OCI-LY1 (cell line): ENCODE results near the gene FAM107B.

Experiments used
- H2AFZ ChIP-seq: fragments of 200-600 bp; sonication (generic), shearing (Covaris generic); 2 replicates; pipeline ENCODE4 v1.6.0; 2014; ENCODE audit warnings: antibody characterized with exemption, mild to moderate bottlenecking, low read length
- H3F3A ChIP-seq: fragments of 200-600 bp; sonication (generic), shearing (Covaris generic); 2 replicates; pipeline ENCODE4 v1.6.0; 2014; ENCODE audit warnings: mild to moderate bottlenecking, antibody characterized with exemption, low read length, moderate library complexity; ENCODE audit not compliant: insufficient read depth
- H3K27ac ChIP-seq: fragments of 200-600 bp; sonication (generic); 2 replicates; pipeline ENCODE4 v1.5.1; 2014; ENCODE audit warnings: low read length, mixed run types, mild to moderate bottlenecking, low read depth; ENCODE audit not compliant: poor library complexity, severe bottlenecking
- H3K27me3 ChIP-seq: fragments of 200-600 bp; sonication (generic); 2 replicates; pipeline ENCODE4 v1.6.0; 2014; ENCODE audit warnings: antibody characterized with exemption, mild to moderate bottlenecking, low read length, moderate library complexity; ENCODE audit not compliant: insufficient read depth
- H3K36me3 ChIP-seq: fragments of 200-600 bp; sonication (generic); 2 replicates; pipeline ENCODE4 v1.6.1; 2014; ENCODE audit warnings: mild to moderate bottlenecking, antibody characterized with exemption, low read length, moderate library complexity, mixed read lengths; ENCODE audit not compliant: insufficient read depth
- H3K4me1 ChIP-seq: fragments of 200-600 bp; sonication (generic); 2 replicates; pipeline ENCODE4 v1.5.1; 2014; ENCODE audit warnings: mild to moderate bottlenecking, low read length, moderate library complexity; ENCODE audit not compliant: insufficient read depth, severe bottlenecking
- H3K4me2 ChIP-seq: fragments of 200-600 bp; sonication (generic), shearing (Covaris generic); 2 replicates; pipeline ENCODE4 v1.6.1; 2014; ENCODE audit warnings: low read length
- H3K4me3 ChIP-seq: fragments of 200-600 bp; sonication (generic); 2 replicates; pipeline ENCODE4 v1.5.1; 2014; ENCODE audit warnings: low read length, low read depth, mild to moderate bottlenecking, mixed read lengths; ENCODE audit not compliant: poor library complexity, severe bottlenecking
- H3K79me2 ChIP-seq: fragments of 200-600 bp; shearing (Covaris generic); 2 replicates; pipeline ENCODE4 v1.6.1; 2016; ENCODE audit warnings: mixed run types, low read length, mixed read lengths; ENCODE audit not compliant: insufficient read depth
- H3K9ac ChIP-seq: fragments of 200-600 bp; sonication (generic), shearing (Covaris generic); 2 replicates; pipeline ENCODE4 v1.6.1; 2014; ENCODE audit warnings: mild to moderate bottlenecking, low read length, mixed read lengths
- H3K9me2 ChIP-seq: fragments of 200-600 bp; sonication (generic), shearing (Covaris generic); 2 replicates; pipeline ENCODE4 v1.6.1; 2014; ENCODE audit warnings: low read depth, mild to moderate bottlenecking, low read length, mixed read lengths
- H3K9me3 ChIP-seq: fragments of 200-600 bp; shearing (Covaris generic); 2 replicates; pipeline ENCODE4 v1.6.1; 2014; ENCODE audit warnings: low read length, mixed read lengths
- H4K20me1 ChIP-seq: fragments of 200-600 bp; sonication (generic), shearing (Covaris generic); 2 replicates; pipeline ENCODE4 v1.6.0; 2016; ENCODE audit warnings: mild to moderate bottlenecking, low read length; ENCODE audit not compliant: insufficient read depth
- EZH2 ChIP-seq: fragments of 200-600 bp; sonication (generic), shearing (Covaris generic); IDR thresholded peaks from 2 replicates; pipeline ENCODE4 v1.8.0; 2017; ENCODE audit warnings: borderline replicate concordance, mixed run types, mild to moderate bottlenecking, antibody characterized with exemption, low read length, moderate library complexity, mixed read lengths
- TF ChIP-seq, protein P1 (sequence below): fragments of 200-600 bp; sonication (generic), shearing (Covaris generic); IDR thresholded peaks from 2 replicates; pipeline ENCODE4 v1.5.1; 2017; ENCODE audit warnings: mild to moderate bottlenecking, antibody characterized with exemption, low read length, moderate library complexity, mixed read lengths

Gene FAM107B

DNA sequence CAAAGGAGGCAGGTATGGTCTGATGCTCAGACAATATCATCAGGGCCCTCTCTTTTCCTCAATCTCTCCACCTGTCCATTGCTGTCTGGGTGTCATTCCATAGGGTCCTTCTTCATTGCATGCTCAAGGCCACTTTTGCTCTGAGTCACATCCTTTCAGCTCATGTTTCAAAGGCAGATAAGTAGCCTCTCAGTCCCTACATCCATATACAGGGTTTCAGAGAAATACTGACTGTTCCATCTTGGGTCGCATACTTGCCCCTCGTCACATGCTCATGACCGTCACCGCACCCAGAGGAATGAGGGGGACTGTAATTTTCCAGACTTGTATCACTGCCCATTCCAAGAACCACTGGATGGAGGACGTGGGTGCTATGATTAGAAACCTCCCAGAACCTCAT, 93.4 kb downstream of the FAM107B start:
- TF ChIP-seq EZH2 = no peak
- TF ChIP-seq, protein P1, sequence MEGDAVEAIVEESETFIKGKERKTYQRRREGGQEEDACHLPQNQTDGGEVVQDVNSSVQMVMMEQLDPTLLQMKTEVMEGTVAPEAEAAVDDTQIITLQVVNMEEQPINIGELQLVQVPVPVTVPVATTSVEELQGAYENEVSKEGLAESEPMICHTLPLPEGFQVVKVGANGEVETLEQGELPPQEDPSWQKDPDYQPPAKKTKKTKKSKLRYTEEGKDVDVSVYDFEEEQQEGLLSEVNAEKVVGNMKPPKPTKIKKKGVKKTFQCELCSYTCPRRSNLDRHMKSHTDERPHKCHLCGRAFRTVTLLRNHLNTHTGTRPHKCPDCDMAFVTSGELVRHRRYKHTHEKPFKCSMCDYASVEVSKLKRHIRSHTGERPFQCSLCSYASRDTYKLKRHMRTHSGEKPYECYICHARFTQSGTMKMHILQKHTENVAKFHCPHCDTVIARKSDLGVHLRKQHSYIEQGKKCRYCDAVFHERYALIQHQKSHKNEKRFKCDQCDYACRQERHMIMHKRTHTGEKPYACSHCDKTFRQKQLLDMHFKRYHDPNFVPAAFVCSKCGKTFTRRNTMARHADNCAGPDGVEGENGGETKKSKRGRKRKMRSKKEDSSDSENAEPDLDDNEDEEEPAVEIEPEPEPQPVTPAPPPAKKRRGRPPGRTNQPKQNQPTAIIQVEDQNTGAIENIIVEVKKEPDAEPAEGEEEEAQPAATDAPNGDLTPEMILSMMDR = no peak
- no peak overlapping the region for H3K9ac ChIP-seq
- peak overlapping the region; percentile 18 for H3K27ac ChIP-seq
- H3K4me1 ChIP-seq = peaks cover 16% of the 10 kb centered on the region
- H3K9me2 ChIP-seq = no peaks in the 10 kb centered on the region
- H4K20me1 ChIP-seq = no peaks in the 10 kb centered on the region
- no peaks in the 10 kb centered on the region for H3K27me3 ChIP-seq
- no peak overlapping the region for H3K4me3 ChIP-seq
- H3K9me3 ChIP-seq = 0 out of 2 replicates have a peak, but pooled peaks cover 3% of the 10 kb centered on the region
- no peak overlapping the region for H2AFZ ChIP-seq
- no peak overlapping the region for H3K4me2 ChIP-seq
- 0 out of 2 replicates have a peak, but pooled peaks cover 1% of the 10 kb centered on the region for H3F3A ChIP-seq
- no peaks in the 10 kb centered on the region for H3K79me2 ChIP-seq
- no peaks in the 10 kb centered on the region; the same call in 1 of the 2 replicates for H3K36me3 ChIP-seq

GRCh38 chr10:14678637-14679036, 96.1 kb downstream of the FAM107B start:
- H3K4me2 ChIP-seq = no peak overlapping the region
- H3K36me3 ChIP-seq = no peaks in the 10 kb centered on the region
- H3K4me3 ChIP-seq = no peak overlapping the region
- H4K20me1 ChIP-seq = no peaks in the 10 kb centered on the region
- H3K79me2 ChIP-seq = no peaks in the 10 kb centered on the region
- H3K4me1 ChIP-seq = peaks cover 36% of the 10 kb centered on the region
- H3K9me2 ChIP-seq = no peaks in the 10 kb centered on the region
- no peak overlapping the region for H2AFZ ChIP-seq
- TF ChIP-seq EZH2 = no peak
- TF ChIP-seq, protein P1 = no peak
- H3K9ac ChIP-seq = no peak overlapping the region
- 0 out of 2 replicates have a peak, but pooled peaks cover 3% of the 10 kb centered on the region for H3F3A ChIP-seq
- H3K9me3 ChIP-seq = no peaks in the 10 kb centered on the region
- no peak overlapping the region for H3K27ac ChIP-seq
- no peaks in the 10 kb centered on the region for H3K27me3 ChIP-seq

DNA sequence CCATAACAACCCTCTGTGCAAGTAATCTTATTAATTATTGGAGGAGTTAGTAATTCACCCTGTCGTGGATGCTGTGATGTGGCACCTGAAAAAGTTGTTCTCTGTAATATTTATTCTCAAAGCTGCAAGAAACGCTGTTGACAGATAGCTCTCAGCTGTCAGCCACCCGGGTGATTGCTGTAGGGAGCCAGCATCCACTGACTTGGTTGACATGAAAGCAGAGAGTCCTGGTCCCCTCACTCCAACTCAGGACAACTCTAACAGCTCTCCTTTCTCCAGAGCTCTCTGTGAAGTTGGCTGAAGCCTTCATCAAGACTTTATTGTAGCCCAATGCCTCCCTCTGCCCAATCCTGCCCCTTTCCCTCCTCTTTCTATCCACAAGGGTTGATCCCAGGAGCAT, 98.0 kb downstream of the FAM107B start:
- TF ChIP-seq, protein P1 = no peak
- TF ChIP-seq EZH2 = no peak
- H3K4me1 ChIP-seq = peaks cover 32% of the 10 kb centered on the region
- no peaks in the 10 kb centered on the region for H3K36me3 ChIP-seq
- H3K9ac ChIP-seq = no peak overlapping the region
- peak overlapping the region; percentile 15 for H3K27ac ChIP-seq
- H2AFZ ChIP-seq = no peak overlapping the region
- H3K4me3 ChIP-seq = no peak overlapping the region
- 0 out of 2 replicates have a peak, but pooled peaks cover 3% of the 10 kb centered on the region for H3F3A ChIP-seq
- no peaks in the 10 kb centered on the region for H3K9me3 ChIP-seq
- no peaks in the 10 kb centered on the region for H3K27me3 ChIP-seq
- no peaks in the 10 kb centered on the region for H3K79me2 ChIP-seq
- H4K20me1 ChIP-seq = no peaks in the 10 kb centered on the region
- H3K9me2 ChIP-seq = no peaks in the 10 kb centered on the region
- H3K4me2 ChIP-seq = no peak overlapping the region
